ENCODE measurements around the gene OBP2A.

OBP2A gene

GRCh38 chr9:135554718-135555117 is 8.8 kb downstream of the OBP2A start:
- Histone ChIP-seq H3K9ac (no peak overlapping the region), H3K9me3 (ENCODE audit: control insufficient read depth, low read length) (no peaks in the 10 kb centered on the region), H3K4me3 (ENCODE audit: low read depth, low read length) (no peak overlapping the region), H3K4me1 (no peaks in the 10 kb centered on the region), H3K4me2 (ENCODE audit: low read length) (no peak overlapping the region), H3K27ac (no peak overlapping the region), H3K36me3 (ENCODE audit: control insufficient read depth, insufficient read depth, low read length) (no peaks in the 10 kb centered on the region), H3K79me2 (no peaks in the 10 kb centered on the region), H2AFZ (no peak overlapping the region), H3K27me3 (ENCODE audit: control insufficient read depth, insufficient read depth, low read length) (no peaks in the 10 kb centered on the region)
- TF ChIP-seq, protein P1, sequence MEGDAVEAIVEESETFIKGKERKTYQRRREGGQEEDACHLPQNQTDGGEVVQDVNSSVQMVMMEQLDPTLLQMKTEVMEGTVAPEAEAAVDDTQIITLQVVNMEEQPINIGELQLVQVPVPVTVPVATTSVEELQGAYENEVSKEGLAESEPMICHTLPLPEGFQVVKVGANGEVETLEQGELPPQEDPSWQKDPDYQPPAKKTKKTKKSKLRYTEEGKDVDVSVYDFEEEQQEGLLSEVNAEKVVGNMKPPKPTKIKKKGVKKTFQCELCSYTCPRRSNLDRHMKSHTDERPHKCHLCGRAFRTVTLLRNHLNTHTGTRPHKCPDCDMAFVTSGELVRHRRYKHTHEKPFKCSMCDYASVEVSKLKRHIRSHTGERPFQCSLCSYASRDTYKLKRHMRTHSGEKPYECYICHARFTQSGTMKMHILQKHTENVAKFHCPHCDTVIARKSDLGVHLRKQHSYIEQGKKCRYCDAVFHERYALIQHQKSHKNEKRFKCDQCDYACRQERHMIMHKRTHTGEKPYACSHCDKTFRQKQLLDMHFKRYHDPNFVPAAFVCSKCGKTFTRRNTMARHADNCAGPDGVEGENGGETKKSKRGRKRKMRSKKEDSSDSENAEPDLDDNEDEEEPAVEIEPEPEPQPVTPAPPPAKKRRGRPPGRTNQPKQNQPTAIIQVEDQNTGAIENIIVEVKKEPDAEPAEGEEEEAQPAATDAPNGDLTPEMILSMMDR (IDR thresholded peaks at IDR 0.05) = no peak

DNA sequence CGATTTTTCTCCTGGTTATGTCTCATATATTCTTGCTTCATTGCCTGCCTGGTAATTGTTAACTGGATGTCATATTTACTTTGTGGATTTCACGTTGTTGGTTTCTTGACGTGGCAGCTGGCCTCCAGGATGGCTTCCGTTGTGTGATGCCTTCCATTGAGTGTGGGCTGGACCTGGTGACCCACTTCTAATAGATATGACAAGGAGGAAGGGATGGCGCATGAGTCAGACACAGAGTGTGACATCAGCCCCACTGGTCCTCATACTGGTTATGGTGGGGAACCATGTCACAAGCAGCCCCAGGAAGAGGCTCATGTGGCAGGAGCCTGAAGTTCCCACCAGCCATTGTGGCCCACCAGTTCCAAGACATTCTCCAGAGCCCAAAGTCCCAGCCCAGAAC is 9.3 kb downstream of the OBP2A start:
- H3K27me3 ChIP-seq (ENCODE audit: control insufficient read depth, insufficient read depth, low read length) = no peaks in the 10 kb centered on the region
- no peak overlapping the region for H2AFZ ChIP-seq
- TF ChIP-seq, protein P1 (IDR thresholded peaks at IDR 0.05) = no peak
- H3K9ac ChIP-seq = no peak overlapping the region
- no peaks in the 10 kb centered on the region for H3K4me1 ChIP-seq
- no peak overlapping the region for H3K4me2 ChIP-seq (ENCODE audit: low read length)
- no peaks in the 10 kb centered on the region for H3K36me3 ChIP-seq (ENCODE audit: control insufficient read depth, insufficient read depth, low read length)
- H3K27ac ChIP-seq = no peak overlapping the region
- no peaks in the 10 kb centered on the region for H3K79me2 ChIP-seq
- no peaks in the 10 kb centered on the region for H3K9me3 ChIP-seq (ENCODE audit: control insufficient read depth, low read length)
- H3K4me3 ChIP-seq (ENCODE audit: low read depth, low read length) = no peak overlapping the region

DNA sequence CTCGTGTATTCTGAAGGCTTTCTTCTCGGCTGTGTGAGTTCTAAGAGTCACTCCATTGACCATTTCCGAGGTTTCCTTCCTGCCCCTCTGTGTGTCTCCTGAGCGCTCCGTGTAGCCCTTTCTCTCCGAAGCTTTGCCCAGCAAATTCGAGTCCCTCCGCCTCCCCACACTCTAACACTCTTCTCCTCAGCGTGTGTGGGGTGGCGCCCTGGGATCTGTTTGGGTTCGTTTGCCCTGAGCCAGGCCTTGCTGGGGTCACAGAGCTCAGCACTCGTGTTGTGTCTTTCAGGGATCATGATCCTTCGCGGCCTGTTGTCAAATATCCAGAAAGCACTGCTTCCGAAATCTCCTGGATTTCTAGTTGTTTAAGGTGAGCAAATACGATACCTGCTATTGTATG is 10.0 kb downstream of the OBP2A start:
- no peak overlapping the region for H3K27ac ChIP-seq
- H3K27me3 ChIP-seq (ENCODE audit: control insufficient read depth, insufficient read depth, low read length) = no peaks in the 10 kb centered on the region
- no peaks in the 10 kb centered on the region for H3K36me3 ChIP-seq (ENCODE audit: control insufficient read depth, insufficient read depth, low read length)
- H2AFZ ChIP-seq = no peak overlapping the region
- no peak overlapping the region for H3K4me3 ChIP-seq (ENCODE audit: low read depth, low read length)
- H3K9me3 ChIP-seq (ENCODE audit: control insufficient read depth, low read length) = no peaks in the 10 kb centered on the region
- TF ChIP-seq, protein P1 (IDR thresholded peaks at IDR 0.05) = no peak
- no peak overlapping the region for H3K4me2 ChIP-seq (ENCODE audit: low read length)
- no peaks in the 10 kb centered on the region for H3K4me1 ChIP-seq
- no peaks in the 10 kb centered on the region for H3K79me2 ChIP-seq
- H3K9ac ChIP-seq = no peak overlapping the region

- H3K4me2 ChIP-seq (ENCODE audit: low read length) = no peak overlapping the region
- TF ChIP-seq, protein P1 (IDR thresholded peaks at IDR 0.05) = no peak
Observed at GRCh38 chr9:135559606-135560005, 13.7 kb downstream of the OBP2A start.

DNA sequence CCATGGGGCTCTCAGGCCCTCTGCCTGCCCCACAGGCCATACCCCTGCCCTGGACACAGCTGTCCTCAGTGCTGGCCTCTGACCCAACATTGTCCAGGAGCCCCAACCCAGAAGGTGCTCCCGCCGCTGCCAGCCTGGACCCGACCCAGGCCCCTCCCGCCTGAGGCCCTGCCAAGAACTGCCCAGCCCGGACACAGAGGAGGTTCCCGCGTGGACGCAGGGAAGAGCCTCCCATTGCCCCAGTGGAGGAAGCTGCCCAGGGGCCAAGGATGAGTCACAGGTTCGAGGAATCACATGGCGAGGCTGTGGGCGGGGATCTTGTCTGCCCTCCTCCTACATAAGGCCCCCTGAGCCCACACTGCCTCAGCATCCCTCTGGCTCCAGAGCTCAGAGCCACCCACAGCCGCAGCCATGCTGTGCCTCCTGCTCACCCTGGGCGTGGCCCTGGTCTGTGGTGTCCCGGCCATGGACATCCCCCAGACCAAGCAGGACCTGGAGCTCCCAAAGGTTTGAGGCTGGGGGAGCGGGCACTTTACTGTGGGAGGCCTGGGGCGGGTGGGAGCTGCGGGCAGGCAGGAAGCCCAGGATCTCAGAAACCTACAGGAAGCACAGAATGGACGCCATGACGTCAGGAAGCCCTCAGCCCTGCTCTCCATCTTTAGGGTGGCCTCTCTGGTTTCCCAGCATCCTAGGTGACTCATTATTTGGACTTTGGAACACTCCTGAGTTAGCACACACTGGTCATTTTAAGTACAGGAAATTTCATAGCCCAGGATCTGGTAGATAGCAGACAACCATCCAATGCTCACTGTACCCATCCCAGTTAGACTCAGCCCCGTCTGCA is 15.7 kb downstream of the OBP2A start, which contains the start of gene PAEP:
Gene PAEP (plus strand): TSS at position 366 of the 844 bp plus-strand sequence.
- H3K9ac ChIP-seq = no peak within 1 kb of the TSS

More at GRCh38 chr9:135559606-135560005, 13.7 kb downstream of the OBP2A start:
- H3K9ac ChIP-seq = no peak overlapping the region
- no peak overlapping the region for H3K4me3 ChIP-seq (ENCODE audit: low read depth, low read length)
- no peak overlapping the region for H2AFZ ChIP-seq
- H3K4me1 ChIP-seq = no peaks in the 10 kb centered on the region
- no peaks in the 10 kb centered on the region for H3K79me2 ChIP-seq
- H3K27me3 ChIP-seq (ENCODE audit: control insufficient read depth, insufficient read depth, low read length) = no peaks in the 10 kb centered on the region
- no peak overlapping the region for H3K27ac ChIP-seq
- H3K36me3 ChIP-seq (ENCODE audit: control insufficient read depth, insufficient read depth, low read length) = no peaks in the 10 kb centered on the region
- no peaks in the 10 kb centered on the region for H3K9me3 ChIP-seq (ENCODE audit: control insufficient read depth, low read length)

More for the DNA sequence above, 15.7 kb downstream of the OBP2A start, which contains the start of gene PAEP:
- no peaks in the 10 kb centered on the region for H3K27me3 ChIP-seq (ENCODE audit: control insufficient read depth, insufficient read depth, low read length)
- H3K27ac ChIP-seq = no peak within 1 kb of the TSS
- H3K79me2 ChIP-seq = no peaks in the 10 kb centered on the region
- TF ChIP-seq, protein P1 (IDR thresholded peaks at IDR 0.05) = no peak
- no peak within 1 kb of the TSS for H3K4me2 ChIP-seq (ENCODE audit: low read length)
- H3K4me3 ChIP-seq (ENCODE audit: low read depth, low read length) = no peak within 1 kb of the TSS
- no peaks in the 10 kb centered on the region for H3K9me3 ChIP-seq (ENCODE audit: control insufficient read depth, low read length)
- no peaks in the 10 kb centered on the region for H3K36me3 ChIP-seq (ENCODE audit: control insufficient read depth, insufficient read depth, low read length)
- H2AFZ ChIP-seq = no peak within 1 kb of the TSS
- no peaks in the 10 kb centered on the region for H3K4me1 ChIP-seq
